Umbilical cord (tissue), 2 donors: ENCODE data around the gene ST3GAL2. TPM values are rescaled to one million over a fixed set of nuclear protein-coding genes. Genes with fewer than 3 reads are reported as not detected.
"Not testable (repeated sequence)": the region's sequence is repeated elsewhere in the genome, so short reads cannot be mapped to it uniquely, and the experiment has no call there.

Source experiments
- DNase-seq: peaks from one replicate; pipeline ENCODE4 v3.0.0-alpha.2; 2015; ENCODE audit warnings: low spot score
- total RNA-seq: library from RNA; depleted of rRNA; stranded (reverse); fragments of >200 nt; gene quantifications from one replicate; pipeline ENCODE4 v1.2.3, GENCODE V29; 2014; ENCODE audit warnings: low replicate concordance; ENCODE audit not compliant: insufficient read depth

ST3GAL2 gene
- total RNA-seq, 1 donor from 2014 or later = 21.7 TPM

DNA sequence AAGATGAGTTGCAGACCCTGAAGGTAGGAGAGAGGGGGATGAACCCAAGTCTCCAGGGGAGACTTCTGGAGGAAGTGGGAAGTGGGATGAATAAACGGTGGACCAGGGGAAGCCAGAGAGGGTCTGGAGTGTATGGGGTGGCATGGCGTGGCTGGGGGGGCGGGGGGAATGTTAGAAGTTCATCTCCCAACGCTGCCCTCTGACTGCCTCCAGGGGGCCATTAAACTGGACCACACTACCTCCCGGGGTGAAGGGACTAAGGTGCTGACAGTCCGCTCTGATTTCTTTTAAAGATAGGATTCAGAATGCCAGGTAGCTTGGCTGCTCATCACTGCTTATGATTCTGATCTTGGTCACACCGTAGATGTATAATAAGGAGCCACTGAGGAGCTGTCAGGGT is 21.2 kb downstream of the ST3GAL2 start:
- DNase-seq = no peak

DNA sequence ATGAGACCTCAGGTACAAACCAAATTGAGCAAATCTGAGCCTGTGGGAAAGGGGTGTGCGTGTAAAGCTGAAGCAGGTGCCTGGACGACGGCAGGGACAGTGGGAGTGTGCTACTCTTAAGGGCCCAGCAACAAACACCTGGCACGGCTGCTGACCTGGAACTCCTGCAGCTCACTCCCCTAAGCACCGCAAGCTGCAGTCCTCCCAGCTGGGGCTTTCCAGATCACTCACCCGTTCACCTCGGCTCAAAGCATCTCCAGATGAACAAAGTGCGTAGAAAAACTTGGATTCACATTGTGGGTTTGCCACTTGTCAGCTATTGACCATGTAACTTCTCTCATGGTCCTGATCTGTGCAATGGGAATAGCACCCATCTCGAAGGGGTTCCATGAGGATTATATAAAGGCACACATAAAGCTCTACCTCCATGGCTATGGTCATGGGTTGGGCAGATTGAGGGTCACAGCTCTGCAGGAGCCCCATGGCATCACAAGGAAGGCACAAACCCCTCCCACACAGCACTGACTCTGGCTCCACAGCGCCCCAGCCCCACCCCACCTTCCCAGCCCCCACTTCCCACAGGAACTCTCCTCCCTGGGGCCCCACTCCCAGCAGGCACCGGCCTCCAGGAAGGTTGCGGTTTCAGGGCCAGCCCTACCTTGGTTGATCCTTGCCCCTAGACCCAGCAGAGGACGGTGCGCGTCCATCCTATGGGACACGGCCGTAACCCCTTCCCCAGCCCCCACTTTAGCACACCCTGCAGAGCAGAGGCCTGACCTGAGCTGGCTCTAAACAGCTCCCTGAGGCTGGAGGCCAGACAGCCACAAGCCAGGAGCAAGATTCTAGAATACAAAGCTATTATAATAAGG is 21.9 kb downstream of the ST3GAL2 start:
- DNase-seq = no peak

DNA sequence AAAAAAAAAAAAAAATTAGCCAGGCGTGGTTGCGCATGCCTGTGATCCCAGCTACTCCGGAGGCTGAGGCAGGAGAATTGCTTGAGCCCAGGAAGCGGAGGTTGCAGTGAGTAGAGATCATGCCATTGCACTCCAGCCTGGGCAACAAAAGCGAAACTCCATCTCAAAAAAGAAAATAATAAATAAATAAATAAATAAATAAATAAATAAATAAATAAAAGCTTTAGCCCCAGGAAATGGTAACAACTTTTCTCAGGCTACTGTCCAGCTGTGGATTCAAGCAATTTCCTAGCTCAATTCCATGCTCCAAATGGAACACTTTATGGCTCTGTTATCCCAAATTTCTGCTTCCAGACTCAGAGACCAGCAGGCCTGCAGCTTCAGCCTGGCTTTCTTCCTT is 25.3 kb downstream of the ST3GAL2 start:
- not testable (repeated sequence) for DNase-seq

DNA sequence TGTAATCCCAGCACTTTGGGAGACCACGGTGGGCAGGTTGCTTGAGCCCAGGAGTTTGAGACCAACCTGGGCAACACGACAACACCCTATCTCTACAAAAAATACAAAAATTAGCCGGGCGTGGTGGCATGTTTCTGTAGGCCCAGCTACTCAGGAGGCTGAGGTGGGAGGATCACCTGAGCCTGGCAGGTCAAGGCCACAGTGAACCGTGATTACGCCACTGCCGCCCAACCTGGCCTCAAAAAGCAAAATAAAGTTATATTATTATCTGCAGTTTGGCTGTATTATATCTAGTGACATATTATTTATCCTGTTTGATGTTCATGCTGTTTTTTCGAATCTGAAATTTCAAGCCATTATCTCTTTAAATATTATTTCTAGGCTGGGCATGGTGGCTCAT is 26.5 kb downstream of the ST3GAL2 start:
- DNase-seq = no peak

DNA sequence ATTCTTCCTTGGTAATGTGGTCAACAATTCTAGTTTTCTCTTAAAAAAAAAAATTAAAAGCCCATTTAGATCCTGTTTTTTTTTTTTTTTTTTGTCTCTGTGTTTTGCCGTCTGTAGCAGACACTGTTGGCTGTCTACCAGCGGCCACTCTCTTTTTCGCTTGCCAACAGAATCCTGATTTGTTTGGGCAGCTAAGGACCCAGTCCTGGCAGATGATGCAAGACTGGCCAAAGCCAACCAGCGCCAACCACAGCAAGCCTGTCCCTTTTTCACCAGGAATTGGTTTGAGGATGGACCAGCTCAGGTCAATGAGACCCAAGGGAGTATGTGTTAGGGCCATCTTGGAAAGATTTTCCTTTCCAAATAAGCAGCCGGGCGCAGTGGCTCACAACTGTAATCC is 28.2 kb downstream of the ST3GAL2 start:
- DNase-seq = no peak

DNA sequence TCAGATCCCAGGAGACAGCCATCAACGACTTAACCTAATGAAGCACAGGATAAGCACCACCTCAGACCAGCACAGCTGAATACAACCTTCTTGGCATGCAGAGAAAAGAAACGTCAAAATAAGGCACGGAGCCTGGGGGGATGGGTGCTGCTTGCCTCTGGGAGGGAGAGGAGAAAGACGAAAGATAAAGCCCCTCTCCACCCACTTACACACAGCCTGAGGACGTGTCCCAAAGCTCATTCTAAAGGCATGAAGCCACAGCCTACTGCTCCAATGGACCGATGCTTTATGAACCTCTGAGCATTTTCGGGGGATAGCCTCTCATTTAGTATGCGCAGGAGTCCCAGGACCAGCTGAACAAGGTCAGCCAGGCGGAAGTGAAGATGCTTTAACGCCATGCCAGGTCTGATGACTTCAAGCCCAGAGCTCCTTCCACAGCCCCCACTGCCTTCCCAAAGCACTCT is 31.1 kb downstream of the ST3GAL2 start:
- DNase-seq = no peak

DNA sequence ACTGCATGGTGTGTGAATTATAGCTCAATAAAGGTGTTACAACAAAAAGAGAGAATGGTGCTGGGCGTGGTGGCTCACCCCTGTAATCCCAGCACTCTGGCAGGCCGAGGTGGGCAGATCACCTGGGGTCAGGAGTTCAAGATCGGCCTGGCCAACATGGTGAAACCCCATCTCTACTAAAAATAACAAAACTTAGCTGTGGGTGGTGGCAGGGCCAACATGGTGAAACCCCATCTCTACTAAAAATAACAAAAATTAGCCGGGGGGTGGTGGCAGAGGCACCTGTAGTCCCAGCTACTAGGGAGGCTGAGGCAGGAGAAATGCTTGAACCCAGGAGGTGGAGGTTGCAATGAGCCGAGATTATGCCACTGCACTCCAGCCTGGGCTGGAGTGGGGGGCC is 32.8 kb downstream of the ST3GAL2 start:
- DNase-seq = not testable (repeated sequence)

DNA sequence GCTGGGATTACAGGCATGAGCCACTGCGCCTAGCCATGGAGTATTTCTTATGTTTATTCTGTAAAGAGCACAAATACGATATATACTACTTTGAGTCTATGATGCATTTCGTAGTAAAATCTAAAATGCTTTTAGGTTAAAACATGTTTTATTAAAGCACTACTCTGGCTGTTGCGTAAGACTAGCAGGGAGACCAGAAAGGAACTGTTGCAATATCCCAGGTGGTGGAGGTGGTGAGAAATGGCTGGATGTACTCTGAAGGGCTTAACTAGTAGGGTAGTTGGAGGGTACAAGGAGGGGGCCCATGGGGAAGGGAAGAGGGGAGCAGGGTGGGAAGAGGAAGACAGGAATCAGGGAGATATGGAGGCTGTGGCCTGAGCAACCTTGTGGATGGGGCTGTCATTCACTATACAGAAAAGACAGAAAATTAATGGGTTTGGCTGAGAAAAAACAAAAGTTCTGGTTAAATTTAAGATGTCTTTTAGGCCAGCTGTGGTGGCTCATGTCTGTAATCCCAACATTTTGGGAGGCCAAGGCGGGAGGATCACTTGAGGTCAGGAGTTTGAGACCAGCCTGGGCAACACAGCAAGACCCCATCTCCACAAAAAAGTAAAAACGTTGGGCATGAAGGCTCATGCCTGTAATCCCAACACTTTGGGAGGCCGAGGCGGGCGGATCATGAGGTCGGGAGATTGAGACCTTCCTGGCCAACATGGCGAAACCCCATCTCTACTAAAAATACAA is 35.8 kb downstream of the ST3GAL2 start:
- no peak for DNase-seq

DNA sequence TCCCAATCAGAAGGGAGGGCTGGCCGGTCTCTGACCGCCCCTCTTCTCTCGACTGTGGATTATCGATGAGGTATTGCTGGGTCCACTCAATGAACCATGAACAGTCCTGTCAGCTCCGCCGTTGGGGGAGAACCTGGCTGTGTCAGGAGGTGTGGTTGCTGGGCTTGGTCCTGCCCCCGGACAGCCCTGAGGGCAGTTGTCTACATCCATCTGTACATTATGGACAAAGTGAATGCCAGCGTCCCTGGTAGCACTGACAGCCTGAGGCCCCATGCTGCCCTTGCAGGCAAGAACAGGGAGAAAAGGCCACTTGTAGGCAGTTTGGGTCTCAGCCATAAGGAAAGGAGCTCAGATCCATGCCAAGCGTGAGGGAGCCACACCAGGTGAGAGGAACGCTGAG is 38.9 kb downstream of the ST3GAL2 start:
- no peak for DNase-seq

DNA sequence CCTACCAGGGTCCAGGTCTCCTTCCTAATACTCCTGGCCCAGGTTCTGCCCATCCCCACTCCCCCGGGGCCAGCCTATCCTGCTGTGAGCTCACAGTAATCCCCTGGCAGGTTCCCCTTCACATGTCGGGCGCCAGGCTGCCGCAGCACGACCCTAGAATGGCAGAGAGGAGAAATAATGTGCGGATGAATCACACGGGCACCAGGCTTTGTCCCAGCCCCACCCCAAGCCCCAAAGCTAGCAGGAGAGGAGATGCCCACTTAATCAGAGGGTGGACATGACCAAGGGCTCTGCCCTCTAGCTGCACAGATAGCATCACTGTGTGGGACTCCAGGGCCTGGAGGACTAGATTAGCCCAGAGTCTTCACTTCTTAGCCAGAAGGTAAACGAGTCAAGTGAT is 39.5 kb downstream of the ST3GAL2 start:
- no peak for DNase-seq

DNA sequence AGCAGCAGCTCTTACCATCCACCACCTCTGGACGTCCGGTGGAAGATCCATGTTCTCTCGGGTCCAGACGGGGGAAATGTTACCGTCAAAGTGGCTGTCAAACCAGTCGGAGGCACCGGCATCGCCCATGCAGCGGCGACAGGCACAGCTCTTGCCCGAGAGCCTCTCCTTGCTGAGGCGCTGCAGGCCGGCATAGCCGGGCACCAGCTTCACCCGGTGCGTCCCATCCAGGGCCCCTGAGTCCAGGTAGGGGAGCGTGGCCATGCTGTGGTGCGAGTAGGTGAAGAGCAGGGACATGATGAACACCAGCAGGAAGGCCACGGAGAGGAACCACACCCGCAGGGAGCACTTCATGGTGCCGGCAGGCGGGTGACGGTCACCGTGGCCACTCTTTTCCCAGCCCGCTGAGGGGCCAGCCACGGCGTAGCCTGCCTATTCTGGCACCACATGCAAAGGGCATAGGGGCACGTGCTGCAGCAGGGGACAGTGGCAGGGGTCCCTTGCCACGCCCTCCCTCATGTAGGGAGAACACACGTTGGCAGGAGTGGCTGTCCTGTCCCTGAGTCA is 40.6 kb downstream of the ST3GAL2 start:
- DNase-seq = no peak

DNA sequence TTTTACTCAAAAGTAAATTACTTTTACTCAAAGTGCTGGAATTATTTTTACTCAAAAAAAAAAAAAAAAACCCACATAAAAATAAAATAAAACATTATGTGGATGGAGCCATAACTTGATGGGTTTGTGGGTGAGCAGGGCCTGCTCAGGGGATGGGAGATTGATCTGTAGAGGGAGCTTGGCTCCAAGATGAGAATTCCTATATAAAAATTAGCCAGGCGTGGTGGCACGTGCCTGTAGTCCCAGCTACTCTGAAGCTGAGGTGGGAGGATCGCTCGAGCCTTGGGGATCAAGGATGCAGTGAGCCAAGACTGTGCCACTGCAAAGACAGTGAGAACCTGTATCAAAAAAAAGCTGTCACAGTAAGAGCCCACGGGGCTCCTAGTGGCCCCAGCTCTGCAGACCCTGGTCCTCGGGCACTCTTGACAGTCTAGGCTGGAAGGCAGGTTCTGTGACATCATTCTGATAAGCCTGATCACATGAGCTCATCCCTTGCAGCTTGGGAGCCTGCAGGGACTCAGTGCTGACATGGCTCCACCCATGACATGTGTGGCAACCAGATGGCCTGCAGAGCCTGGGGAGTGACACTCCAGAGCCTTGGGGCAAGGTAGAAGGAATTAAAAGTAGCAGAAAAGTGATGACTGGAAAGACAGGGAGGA is 42.5 kb downstream of the ST3GAL2 start:
- peak; percentile 52 for DNase-seq

DNA sequence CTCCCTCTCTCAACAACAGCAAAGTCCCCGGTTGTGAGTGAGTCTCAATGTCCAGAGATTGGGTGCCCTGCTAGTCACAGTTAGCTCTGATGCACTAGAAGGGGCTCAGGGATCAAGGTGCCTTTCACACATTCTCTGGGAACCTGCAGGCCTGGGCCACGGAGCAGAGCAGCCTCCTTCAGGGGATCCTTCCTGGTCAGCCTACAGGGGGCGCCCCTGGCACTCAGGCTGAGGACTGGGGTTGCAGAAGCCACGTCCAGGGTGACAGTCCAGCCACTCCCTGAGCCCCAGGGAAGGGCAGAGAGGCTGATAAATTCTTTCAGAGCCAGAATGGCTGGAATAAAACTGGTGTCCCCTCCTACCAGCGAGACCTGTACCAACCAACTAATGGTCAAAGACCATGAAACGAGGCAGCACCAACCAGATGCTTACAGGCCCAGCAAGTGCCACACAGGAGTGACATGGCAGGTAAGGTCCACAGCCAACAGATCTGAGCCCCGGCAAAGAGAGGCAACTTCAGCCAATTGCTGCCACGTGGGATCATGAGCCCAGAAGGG is 43.5 kb downstream of the ST3GAL2 start:
- no peak for DNase-seq

DNA sequence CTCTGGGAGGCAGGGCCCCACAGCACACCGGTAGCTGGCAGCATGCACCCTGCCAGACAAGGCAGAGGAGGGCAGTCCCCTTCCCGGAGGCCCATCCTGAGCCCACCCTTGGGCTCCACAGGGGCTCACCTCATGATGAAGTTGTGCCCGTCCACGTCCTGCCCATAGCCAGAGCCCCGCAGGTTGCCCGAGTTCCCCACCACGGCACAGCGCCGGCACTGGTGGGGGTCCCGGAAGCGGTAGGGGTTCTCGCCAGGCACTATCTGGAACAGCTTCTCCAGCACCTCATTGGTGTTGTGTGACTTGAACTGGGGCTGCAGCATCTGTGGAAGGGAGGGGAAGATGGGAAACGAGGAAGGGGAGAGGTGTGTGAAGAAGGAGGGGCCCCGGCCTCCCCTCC is 44.0 kb downstream of the ST3GAL2 start:
- no peak for DNase-seq

DNA sequence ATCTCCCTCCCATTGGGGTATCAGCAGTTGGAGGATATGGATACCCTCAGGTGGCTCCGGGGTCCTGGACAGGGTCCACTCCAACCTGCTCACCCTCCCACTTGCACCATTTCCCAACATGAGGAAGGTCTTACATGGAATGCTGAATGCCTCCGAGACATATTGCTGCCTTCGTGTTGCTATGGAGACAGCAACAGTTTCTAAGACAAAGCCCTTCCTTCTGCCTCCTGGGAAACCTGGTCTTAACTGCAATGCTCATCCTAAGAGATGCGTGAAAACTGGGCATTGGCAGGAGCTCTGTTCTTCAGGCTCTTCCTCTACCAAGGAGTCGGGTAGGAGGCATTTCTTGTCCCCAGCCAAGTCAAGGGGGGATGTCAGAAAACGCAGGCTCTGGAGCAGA is 45.2 kb downstream of the ST3GAL2 start:
- no peak for DNase-seq

DNA sequence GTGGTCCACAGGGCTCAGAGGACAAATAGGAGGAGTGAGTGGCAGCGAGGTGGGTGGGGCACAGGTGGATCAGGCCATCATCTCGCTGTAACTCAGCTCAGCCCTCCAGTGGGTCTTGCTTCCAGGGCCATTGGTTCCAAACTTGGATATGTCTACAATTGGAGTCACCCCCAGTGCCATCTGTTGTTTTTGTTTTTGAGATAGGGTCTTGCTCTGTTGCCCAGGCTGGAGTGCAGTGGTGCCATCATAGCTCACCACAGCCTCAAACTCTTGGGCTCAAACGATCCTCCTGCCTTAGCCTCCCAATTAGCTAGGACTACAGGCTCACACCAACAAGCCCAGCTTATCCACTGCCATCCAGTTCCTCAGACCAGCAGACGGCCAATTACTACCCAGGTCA is 46.3 kb downstream of the ST3GAL2 start:
- no peak for DNase-seq

DNA sequence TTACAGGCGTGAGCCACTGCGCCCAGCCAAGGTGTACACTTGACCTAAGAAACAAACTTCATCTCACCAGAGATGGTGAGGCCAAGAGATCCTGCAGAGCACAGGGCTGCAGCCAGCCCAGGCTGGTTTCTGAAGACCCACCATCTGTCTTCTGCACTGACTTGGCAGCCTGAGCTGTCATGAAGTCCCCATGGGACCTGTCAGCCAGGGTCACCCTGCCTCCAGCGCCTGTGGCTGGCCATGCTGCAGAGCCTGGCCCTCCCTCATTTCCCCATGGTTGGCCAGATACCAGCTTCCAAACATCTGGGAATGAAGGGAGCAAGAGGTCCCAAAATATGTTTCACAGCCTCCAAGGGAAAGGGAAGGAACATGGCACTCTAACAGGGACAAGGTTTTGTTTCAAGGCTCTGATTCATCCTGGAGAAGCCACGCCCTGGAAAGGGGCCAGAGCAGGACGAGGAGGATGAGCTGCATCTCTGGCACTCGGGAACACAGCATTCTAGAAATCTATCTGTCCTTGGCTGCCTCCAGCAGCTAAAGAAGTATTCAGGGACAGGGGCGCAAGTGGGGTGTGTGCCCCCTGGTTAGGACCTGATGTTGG is 46.9 kb downstream of the ST3GAL2 start:
- peak; percentile 65 for DNase-seq

DNA sequence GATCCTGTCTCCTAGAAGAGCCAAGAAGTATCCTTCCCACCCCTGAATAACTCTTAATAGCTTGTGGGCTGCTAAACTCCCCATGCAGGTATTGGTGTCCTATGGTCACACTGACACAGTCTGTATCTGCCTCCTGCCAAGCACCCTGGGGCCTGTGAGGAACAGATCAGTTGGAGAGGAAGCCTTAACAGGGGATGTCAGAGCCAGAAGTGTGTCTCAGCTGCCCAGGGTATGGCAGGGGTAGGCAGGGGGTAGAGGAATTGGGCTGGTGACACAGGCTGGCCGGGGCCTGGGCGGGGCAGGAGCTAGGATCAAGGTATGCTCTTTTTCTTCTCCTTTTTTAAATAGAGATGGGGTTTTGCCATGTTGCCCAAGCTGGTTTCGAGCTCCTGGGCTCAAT is 47.5 kb downstream of the ST3GAL2 start:
- DNase-seq = no peak

DNA sequence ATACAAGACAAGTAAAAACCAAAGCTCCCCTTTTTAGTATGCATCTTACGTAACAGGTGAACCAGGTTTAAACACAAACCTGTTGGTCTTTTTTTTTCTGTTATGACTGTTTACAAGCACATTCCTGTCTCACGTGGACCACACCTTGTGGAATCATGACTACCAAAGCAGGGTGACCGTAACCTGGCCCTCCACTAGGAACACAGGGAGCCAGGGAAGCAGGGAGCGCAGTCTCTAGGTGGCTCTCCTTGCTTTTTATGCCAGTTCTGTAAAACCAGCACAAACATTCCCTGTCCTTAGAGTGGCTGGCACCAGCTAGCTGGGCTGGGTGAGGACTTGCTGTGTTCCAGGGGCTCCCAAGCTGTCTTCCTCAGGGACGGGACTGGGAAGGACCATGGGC is 48.1 kb downstream of the ST3GAL2 start:
- DNase-seq = no peak

DNA sequence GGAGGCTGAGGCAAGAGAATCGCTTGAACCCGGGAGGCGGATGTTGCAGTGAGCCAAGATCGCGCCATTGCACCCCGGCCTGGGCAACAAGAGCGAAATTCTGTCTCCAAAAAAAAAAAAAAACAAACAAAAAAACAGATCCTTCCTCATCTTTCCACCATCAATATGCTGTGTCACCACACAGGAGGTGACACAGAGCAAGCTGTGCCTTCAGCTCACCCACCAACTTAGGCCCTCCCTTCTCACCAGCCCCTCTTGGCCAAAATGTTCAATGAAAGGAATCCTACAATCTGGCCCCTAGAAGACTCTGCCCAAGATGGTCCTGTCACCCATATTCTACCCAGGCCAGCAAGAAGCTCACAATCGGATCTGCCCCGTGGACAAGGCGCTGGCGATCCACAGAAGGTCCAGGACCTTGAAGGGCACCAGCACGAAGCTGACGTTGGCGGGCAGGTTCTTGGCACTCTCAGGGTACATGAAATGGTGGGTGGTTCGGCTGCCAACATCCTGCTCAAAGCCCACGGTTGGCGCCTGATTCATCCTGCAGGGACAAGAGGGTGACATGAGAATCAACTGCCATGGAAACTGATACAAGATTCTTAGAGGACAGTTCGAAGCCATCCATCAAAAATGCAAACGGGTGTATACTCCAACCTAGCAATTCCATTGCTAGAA is 50.8 kb downstream of the ST3GAL2 start:
- no peak for DNase-seq
